Right lobe of liver (tissue), 4 donors: ENCODE data around the gene GIPR.

Experiments used
- POLR2A ChIP-seq: fragments of 450-650 bp; IDR thresholded peaks from one replicate; pipeline ENCODE4 v1.6.1; 2017; ENCODE audit warnings: antibody characterized with exemption, mild to moderate bottlenecking
- TF ChIP-seq, protein P1 (sequence below), 4 donors: fragments of 200-600 bp in 3 of 4; fragments of 450-650 bp in 1 of 4; IDR thresholded peaks; one replicate each; pipeline versions ENCODE4 v1.5.1 to v1.8.0; 2016 to 2022; ENCODE audit warnings: antibody characterized with exemption in 4 of 4, mild to moderate bottlenecking in 2 of 4
- donor health status: DM: no; HTN: no; CAD: no.
- donor health status: DM: no; HTN: no; CAD: no.
- donor health status: DM: no; HTN: yes; CAD: no.

GRCh38 chr19:45712699-45713067, 44.7 kb downstream of the GIPR start:
- TF ChIP-seq, protein P1, sequence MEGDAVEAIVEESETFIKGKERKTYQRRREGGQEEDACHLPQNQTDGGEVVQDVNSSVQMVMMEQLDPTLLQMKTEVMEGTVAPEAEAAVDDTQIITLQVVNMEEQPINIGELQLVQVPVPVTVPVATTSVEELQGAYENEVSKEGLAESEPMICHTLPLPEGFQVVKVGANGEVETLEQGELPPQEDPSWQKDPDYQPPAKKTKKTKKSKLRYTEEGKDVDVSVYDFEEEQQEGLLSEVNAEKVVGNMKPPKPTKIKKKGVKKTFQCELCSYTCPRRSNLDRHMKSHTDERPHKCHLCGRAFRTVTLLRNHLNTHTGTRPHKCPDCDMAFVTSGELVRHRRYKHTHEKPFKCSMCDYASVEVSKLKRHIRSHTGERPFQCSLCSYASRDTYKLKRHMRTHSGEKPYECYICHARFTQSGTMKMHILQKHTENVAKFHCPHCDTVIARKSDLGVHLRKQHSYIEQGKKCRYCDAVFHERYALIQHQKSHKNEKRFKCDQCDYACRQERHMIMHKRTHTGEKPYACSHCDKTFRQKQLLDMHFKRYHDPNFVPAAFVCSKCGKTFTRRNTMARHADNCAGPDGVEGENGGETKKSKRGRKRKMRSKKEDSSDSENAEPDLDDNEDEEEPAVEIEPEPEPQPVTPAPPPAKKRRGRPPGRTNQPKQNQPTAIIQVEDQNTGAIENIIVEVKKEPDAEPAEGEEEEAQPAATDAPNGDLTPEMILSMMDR (IDR thresholded peaks at IDR 0.05), result no peak
- no peak for TF ChIP-seq POLR2A
